ENCODE results near the gene MYO6.

MYO6 gene

GRCh38 chr6:75824160-75824559 is 75.1 kb downstream of the MYO6 start:
- TF ChIP-seq EZH2 (IDR thresholded peaks at IDR 0.05) = no peak
- no peak for TF ChIP-seq FOXP2 (optimal IDR thresholded peaks at IDR 0.05; ENCODE audit: control extremely low read depth, extremely low read length, insufficient read depth)
- TF ChIP-seq POLR2AphosphoS5 (IDR thresholded peaks at IDR 0.05; ENCODE audit: borderline replicate concordance, low read depth, low read length) = no peak
- Histone ChIP-seq H3K36me3 (ENCODE audit: insufficient read depth, low read length) (no peaks in the 10 kb centered on the region), H3K9me3 (ENCODE audit: low read depth, low read length) (no peaks in the 10 kb centered on the region), H3K9ac (ENCODE audit: insufficient read length) (no peak overlapping the region), H3K4me3 (no peak overlapping the region), H3K27ac (no peak overlapping the region)
- no peak for DNase-seq (ENCODE audit: low read depth, low spot score)

- no peak for TF ChIP-seq POLR2AphosphoS5 (IDR thresholded peaks at IDR 0.05; ENCODE audit: borderline replicate concordance, low read depth, low read length)
- H3K9ac ChIP-seq (ENCODE audit: insufficient read length) = no peak overlapping the region
Measured at GRCh38 chr6:75827163-75827562, 78.1 kb downstream of the MYO6 start.

GRCh38 chr6:75830959-75831885 is 82.2 kb downstream of the MYO6 start:
- no peak for DNase-seq (ENCODE audit: low read depth, low spot score)
- Histone ChIP-seq H3K9ac (ENCODE audit: insufficient read length) (no peak overlapping the region), H3K4me3 (no peak overlapping the region), H3K9me3 (ENCODE audit: low read depth, low read length) (no peaks in the 10 kb centered on the region), H3K27ac (no peak overlapping the region), H3K36me3 (ENCODE audit: insufficient read depth, low read length) (no peaks in the 10 kb centered on the region)
- TF ChIP-seq FOXP2 (optimal IDR thresholded peaks at IDR 0.05; ENCODE audit: control extremely low read depth, extremely low read length, insufficient read depth) = no peak
- TF ChIP-seq EZH2 (IDR thresholded peaks at IDR 0.05) = no peak
- no peak for TF ChIP-seq POLR2AphosphoS5 (IDR thresholded peaks at IDR 0.05; ENCODE audit: borderline replicate concordance, low read depth, low read length)

More at GRCh38 chr6:75827163-75827562, 78.1 kb downstream of the MYO6 start:
- H3K4me3 ChIP-seq = no peak overlapping the region
- no peaks in the 10 kb centered on the region for H3K36me3 ChIP-seq (ENCODE audit: insufficient read depth, low read length)
- DNase-seq (ENCODE audit: low read depth, low spot score) = no peak
- no peaks in the 10 kb centered on the region for H3K9me3 ChIP-seq (ENCODE audit: low read depth, low read length)
- no peak overlapping the region for H3K27ac ChIP-seq

GRCh38 chr6:75834447-75834846 is 85.4 kb downstream of the MYO6 start:
- Histone ChIP-seq H3K9me3 (ENCODE audit: low read depth, low read length) (no peaks in the 10 kb centered on the region), H3K27ac (no peak overlapping the region), H3K4me3 (no peak overlapping the region), H3K36me3 (ENCODE audit: insufficient read depth, low read length) (no peaks in the 10 kb centered on the region), H3K9ac (ENCODE audit: insufficient read length) (no peak overlapping the region)
- no peak for DNase-seq (ENCODE audit: low read depth, low spot score)
- no peak for TF ChIP-seq FOXP2 (optimal IDR thresholded peaks at IDR 0.05; ENCODE audit: control extremely low read depth, extremely low read length, insufficient read depth)

- Histone ChIP-seq H3K36me3 (ENCODE audit: insufficient read depth, low read length) (no peaks in the 10 kb centered on the region), H3K9ac (ENCODE audit: insufficient read length) (no peak overlapping the region), H3K9me3 (ENCODE audit: low read depth, low read length) (no peaks in the 10 kb centered on the region), H3K4me3 (no peak overlapping the region), H3K27ac (no peak overlapping the region)
- TF ChIP-seq EZH2 (IDR thresholded peaks at IDR 0.05) = no peak
- DNase-seq (ENCODE audit: low read depth, low spot score) = no peak
Measured at GRCh38 chr6:75842191-75842590, 93.2 kb downstream of the MYO6 start.

- no peak for DNase-seq (ENCODE audit: low read depth, low spot score)
- Histone ChIP-seq H3K27ac (no peak overlapping the region), H3K4me3 (no peak overlapping the region), H3K9ac (ENCODE audit: insufficient read length) (no peak overlapping the region), H3K36me3 (ENCODE audit: insufficient read depth, low read length) (no peaks in the 10 kb centered on the region), H3K9me3 (ENCODE audit: low read depth, low read length) (no peaks in the 10 kb centered on the region)
- TF ChIP-seq FOXP2 (optimal IDR thresholded peaks at IDR 0.05; ENCODE audit: control extremely low read depth, extremely low read length, insufficient read depth) (no peak), POLR2AphosphoS5 (IDR thresholded peaks at IDR 0.05; ENCODE audit: borderline replicate concordance, low read depth, low read length) (no peak), EZH2 (IDR thresholded peaks at IDR 0.05) (no peak)
Measured at GRCh38 chr6:75842732-75843131, 93.7 kb downstream of the MYO6 start.

GRCh38 chr6:75843396-75843795 is 94.4 kb downstream of the MYO6 start:
- no peaks in the 10 kb centered on the region for H3K9me3 ChIP-seq (ENCODE audit: low read depth, low read length)
- no peak overlapping the region for H3K27ac ChIP-seq
- no peaks in the 10 kb centered on the region for H3K36me3 ChIP-seq (ENCODE audit: insufficient read depth, low read length)
- no peak for DNase-seq (ENCODE audit: low read depth, low spot score)
- H3K4me3 ChIP-seq = no peak overlapping the region
- H3K9ac ChIP-seq (ENCODE audit: insufficient read length) = no peak overlapping the region
- no peak for TF ChIP-seq FOXP2 (optimal IDR thresholded peaks at IDR 0.05; ENCODE audit: control extremely low read depth, extremely low read length, insufficient read depth)
- TF ChIP-seq POLR2AphosphoS5 (IDR thresholded peaks at IDR 0.05; ENCODE audit: borderline replicate concordance, low read depth, low read length) = no peak
- no peak for TF ChIP-seq EZH2 (IDR thresholded peaks at IDR 0.05)

- Histone ChIP-seq H3K9me3 (ENCODE audit: low read depth, low read length) (no peaks in the 10 kb centered on the region), H3K27ac (no peak overlapping the region), H3K4me3 (no peak overlapping the region), H3K9ac (ENCODE audit: insufficient read length) (no peak overlapping the region), H3K36me3 (ENCODE audit: insufficient read depth, low read length) (no peaks in the 10 kb centered on the region)
- TF ChIP-seq FOXP2 (optimal IDR thresholded peaks at IDR 0.05; ENCODE audit: control extremely low read depth, extremely low read length, insufficient read depth) (no peak), EZH2 (IDR thresholded peaks at IDR 0.05) (no peak), POLR2AphosphoS5 (IDR thresholded peaks at IDR 0.05; ENCODE audit: borderline replicate concordance, low read depth, low read length) (no peak)
- DNase-seq (ENCODE audit: low read depth, low spot score) = no peak
Measured at GRCh38 chr6:75848274-75848673, 99.2 kb downstream of the MYO6 start.

All from SK-N-MC (cell line).